GM12875 (cell line): ENCODE measurements around the gene SERPINE2.

Experiments used
- H3K4me3 ChIP-seq: one replicate; pipeline ENCODE4 v1.5.1; 2011; ENCODE audit warnings: low read depth, low read length, control low read depth
- CTCF ChIP-seq: IDR thresholded peaks from 2 replicates; pipeline ENCODE4 v1.5.1; 2011; ENCODE audit warnings: low read depth, mild to moderate bottlenecking, control low read depth, inconsistent platforms, low read length, moderate library complexity, borderline replicate concordance; ENCODE audit not compliant: insufficient read depth

SERPINE2 gene

DNA sequence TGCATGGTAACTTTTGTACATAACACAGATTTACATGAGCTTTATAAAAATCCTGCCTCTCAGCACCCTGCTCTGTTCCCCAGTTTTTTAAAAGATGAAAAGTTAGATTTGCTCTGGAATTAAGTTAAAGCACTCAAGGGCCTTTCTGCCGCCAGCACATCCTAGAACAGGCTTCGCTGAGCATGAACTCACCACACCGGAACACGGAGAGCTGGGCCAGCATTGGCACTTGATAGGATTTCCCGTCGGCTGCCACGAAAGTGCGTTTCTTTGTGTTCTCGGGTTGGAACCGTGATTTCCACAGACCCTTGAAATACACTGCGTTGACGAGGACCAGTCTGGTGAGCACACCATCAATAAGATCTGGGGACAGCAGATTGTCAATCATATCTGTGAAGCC, 47.5 kb downstream of the SERPINE2 start:
- no peak overlapping the region for H3K4me3 ChIP-seq
- TF ChIP-seq CTCF = no peak

DNA sequence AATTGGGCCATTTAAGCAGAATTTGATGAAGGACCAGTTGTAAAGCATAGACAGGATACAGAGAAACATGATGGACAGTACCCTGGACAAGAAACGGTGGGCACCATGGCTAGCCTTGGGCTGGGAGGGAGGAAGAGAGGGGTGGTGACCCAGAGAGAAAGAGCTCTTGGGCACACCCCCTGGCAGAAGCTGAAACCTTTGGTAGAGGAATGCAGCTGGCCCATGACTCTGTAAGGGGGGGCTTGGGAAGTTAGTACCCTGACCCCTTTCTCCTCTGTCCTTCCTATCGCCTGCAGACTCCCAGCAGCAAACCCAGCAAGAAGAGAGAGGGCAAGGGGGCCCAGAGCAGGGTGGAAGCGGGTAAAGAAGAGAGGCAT, 49.2 kb downstream of the SERPINE2 start:
- H3K4me3 ChIP-seq = no peak overlapping the region
- no peak for TF ChIP-seq CTCF

- TF ChIP-seq CTCF = no peak
- no peak overlapping the region for H3K4me3 ChIP-seq
Measured at GRCh38 chr2:223989206-223989855, 49.8 kb downstream of the SERPINE2 start.

- TF ChIP-seq CTCF = no peak
- no peak overlapping the region for H3K4me3 ChIP-seq
Measured at GRCh38 chr2:223981241-223981640, 57.8 kb downstream of the SERPINE2 start.

DNA sequence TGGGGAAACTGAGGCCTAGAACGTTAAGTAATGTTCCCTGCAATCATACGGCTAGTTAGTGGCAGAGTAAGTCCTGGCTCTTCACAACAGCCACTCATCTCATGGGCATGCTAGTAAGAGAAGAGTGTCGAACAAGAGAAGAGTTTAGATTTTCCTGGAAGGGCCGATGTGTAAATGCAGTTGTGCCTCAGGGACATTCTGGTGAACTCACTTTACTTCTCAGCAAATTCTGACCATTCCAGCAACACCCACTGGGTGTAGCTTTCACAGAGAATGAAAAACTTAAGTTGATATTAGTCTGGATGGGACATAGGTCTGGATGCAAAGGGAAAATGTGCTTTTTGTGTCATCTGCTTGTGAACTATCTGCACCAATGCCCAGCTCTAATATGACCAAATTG, 58.3 kb downstream of the SERPINE2 start:
- no peak for TF ChIP-seq CTCF
- H3K4me3 ChIP-seq = no peak overlapping the region

- TF ChIP-seq CTCF = no peak
- H3K4me3 ChIP-seq = no peak overlapping the region
Measured at GRCh38 chr2:223980397-223980735, 58.7 kb downstream of the SERPINE2 start.

DNA sequence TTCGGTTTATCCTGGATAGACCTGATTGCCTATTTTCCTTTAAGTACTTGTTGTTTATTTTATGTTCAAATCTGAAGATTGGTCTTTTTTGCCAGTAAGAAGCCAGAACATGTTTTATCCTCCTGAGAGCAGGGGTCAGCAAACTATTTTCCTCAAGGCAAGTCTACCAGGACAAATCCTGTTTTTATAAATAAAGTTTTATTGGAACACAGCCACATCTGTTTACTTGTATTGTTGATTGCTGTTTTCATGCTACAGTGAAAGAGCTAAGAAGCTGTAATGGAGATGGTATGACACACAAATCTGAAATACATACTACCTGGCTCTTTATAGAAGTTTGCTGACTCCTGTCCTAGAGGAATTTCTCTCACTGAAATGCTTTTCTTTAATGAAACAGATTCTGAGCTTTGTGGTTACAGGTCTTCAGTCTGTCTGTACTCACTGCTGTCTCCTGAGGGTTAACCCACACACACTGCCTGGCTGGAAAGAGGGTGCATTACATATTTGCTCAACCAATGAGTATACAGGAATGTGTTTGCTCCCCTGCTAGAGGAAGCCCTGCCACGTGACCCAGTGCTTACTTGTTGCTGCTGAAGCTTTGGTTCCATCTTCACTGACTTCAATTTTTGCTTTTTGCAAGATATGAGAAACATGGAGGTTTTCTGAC, 59.2 kb downstream of the SERPINE2 start:
- no peak for TF ChIP-seq CTCF
- no peak overlapping the region for H3K4me3 ChIP-seq
